MCF 10A (cell line): ENCODE data around the gene YIPF6. TPM values are rescaled to one million over a fixed set of nuclear protein-coding genes. Genes with fewer than 3 reads are reported as not detected.

ENCODE experiments used
- BruUV-seq: library from RNA; stranded (reverse); fragments of 400-500 nt; replicated peaks from 2 replicates; lab custom pipeline; 2021; lab: Mats Ljungman, UMichigan
- CTCF ChIA-PET: fragments of 300-600 bp; sonication (Branson Sonifier 250); formaldehyde crosslinking; extraction: SDS; loops from one replicate; lab custom pipeline; 2021; ENCODE audit warnings: antibody characterized with exemption, inconsistent platforms; lab: Yijun Ruan, JAX
- POLR2A ChIA-PET: fragments of 300-600, 350-650 bp; sonication (Branson Sonifier 250); formaldehyde crosslinking; extraction: SDS; loops from one replicate; lab custom pipeline; 2020; ENCODE audit warnings: antibody characterized with exemption, inconsistent platforms; lab: Yijun Ruan, JAX
- DNase-seq: peaks from one replicate; pipeline ENCODE4 v3.0.0-alpha.2; 2018; ENCODE audit not compliant: unreplicated experiment
- H3K27ac Mint-ChIP-seq: one replicate; pipeline ENCODE4 v1.8.0; 2022; ENCODE audit warnings: mild to moderate bottlenecking, low read depth, mixed read lengths; ENCODE audit not compliant: unreplicated experiment
- H3K27me3 Mint-ChIP-seq: one replicate; pipeline ENCODE4 v1.8.0; 2022; ENCODE audit warnings: mixed read lengths; ENCODE audit not compliant: insufficient read depth, unreplicated experiment
- H3K36me3 Mint-ChIP-seq: one replicate; pipeline ENCODE4 v1.8.0; 2022; ENCODE audit warnings: mild to moderate bottlenecking, moderate library complexity, mixed read lengths; ENCODE audit not compliant: insufficient read depth, unreplicated experiment
- H3K4me1 Mint-ChIP-seq: one replicate; pipeline ENCODE4 v1.8.0; 2022; ENCODE audit warnings: mixed read lengths; ENCODE audit not compliant: insufficient read depth, unreplicated experiment
- H3K4me3 Mint-ChIP-seq: one replicate; pipeline ENCODE4 v1.8.0; 2022; ENCODE audit warnings: mild to moderate bottlenecking, moderate library complexity, mixed read lengths; ENCODE audit not compliant: unreplicated experiment
- H3K9me3 Mint-ChIP-seq: one replicate; pipeline ENCODE4 v1.8.0; 2022; ENCODE audit warnings: mixed read lengths; ENCODE audit not compliant: unreplicated experiment
- CTCF ChIP-seq: fragments of 200-600 bp; IDR thresholded peaks from one replicate; pipeline ENCODE4 v1.8.0; 2022; ENCODE audit warnings: antibody characterized with exemption, mild to moderate bottlenecking; ENCODE audit not compliant: unreplicated experiment
- intact Hi-C: fragments of 100-400 bp; cut with micrococcal nuclease; formaldehyde crosslinking; loops from 2 replicates; pipeline ENCODE4 v1.14.1; 2022
- total RNA-seq: library from RNA; stranded (reverse); gene quantifications from 2 replicates; pipeline ENCODE4 v1.2.3, GENCODE V29; 2022

YIPF6 gene
- total RNA-seq, 1 experiment from 2014 or later, result 44.6 TPM

- CTCF ChIA-PET, result no interaction called here
- Mint-ChIP-seq H3K27me3 (peaks cover 26% of the 10 kb centered on the region), H3K9me3 (no peaks in the 10 kb centered on the region), H3K4me3 (no peak overlapping the region), H3K27ac (no peak overlapping the region), H3K4me1 (no peaks in the 10 kb centered on the region), H3K36me3 (no peaks in the 10 kb centered on the region)
- no TSS peak for BruUV-seq
- intact Hi-C loops, result no loop called here
- POLR2A ChIA-PET, result no interaction called here
- TF ChIP-seq CTCF, result no peak
- DNase-seq, result no peak
Measured at GRCh38 chrX:68487254-68487653, 11.6 kb upstream of the YIPF6 start.

GRCh38 chrX:68487924-68488323, 10.9 kb upstream of the YIPF6 start:
- Mint-ChIP-seq H3K36me3 (no peaks in the 10 kb centered on the region), H3K4me3 (no peak overlapping the region), H3K27me3 (peaks cover 26% of the 10 kb centered on the region), H3K4me1 (no peaks in the 10 kb centered on the region), H3K27ac (no peak overlapping the region), H3K9me3 (no peaks in the 10 kb centered on the region)
- POLR2A ChIA-PET, result interaction anchor here (0.7 kb wide), 1 partner anchor 18 kb away, joined by 3 read pairs; no protein-coding TSS in a partner anchor
- intact Hi-C loops, result no loop called here
- no TSS peak for BruUV-seq
- TF ChIP-seq CTCF, result no peak
- CTCF ChIA-PET, result interaction anchor here (0.6 kb wide), 1 partner anchor 19 kb away, joined by 3 read pairs; no protein-coding TSS in a partner anchor
- DNase-seq, result no peak

GRCh38 chrX:68488657-68489056, 10.2 kb upstream of the YIPF6 start:
- no peak for DNase-seq
- ChIA-PET POLR2A (interaction anchor here (0.7 kb wide), 1 partner anchor 19 kb away, joined by 3 read pairs; no protein-coding TSS in a partner anchor), CTCF (interaction anchor here (0.6 to 2.8 kb wide), 2 partner anchors 18 to 292 kb away, joined by 3 to 19 read pairs; no protein-coding TSS in a partner anchor)
- no peak overlapping the region for H3K4me3 Mint-ChIP-seq
- TF ChIP-seq CTCF, result no peak
- peaks cover 25% of the 10 kb centered on the region for H3K27me3 Mint-ChIP-seq
- H3K9me3 Mint-ChIP-seq, result no peaks in the 10 kb centered on the region
- BruUV-seq, result no TSS peak
- H3K36me3 Mint-ChIP-seq, result no peaks in the 10 kb centered on the region
- H3K4me1 Mint-ChIP-seq, result no peaks in the 10 kb centered on the region
- no peak overlapping the region for H3K27ac Mint-ChIP-seq
- intact Hi-C loops, result no loop called here

- H3K4me1 Mint-ChIP-seq, result no peaks in the 10 kb centered on the region
- H3K36me3 Mint-ChIP-seq, result no peaks in the 10 kb centered on the region
- H3K27me3 Mint-ChIP-seq, result peaks cover 28% of the 10 kb centered on the region
- peak; percentile 41 for DNase-seq
- ChIA-PET CTCF (interaction anchor here (0.6 to 2.8 kb wide), 15 partner anchors 8 to 305 kb away, joined by 3 to 19 read pairs (median 3); partner anchors contain the start of genes OPHN1 and YIPF6), POLR2A (interaction anchor here (0.8 kb wide), 1 partner anchor 52 kb away, joined by 3 read pairs; no protein-coding TSS in a partner anchor)
- H3K4me3 Mint-ChIP-seq, result no peak overlapping the region
- intact Hi-C loops, result loop anchor here (1.0 to 10.0 kb wide), 2 partner anchors 56 to 293 kb away; partner anchors contain the start of gene OPHN1
- H3K27ac Mint-ChIP-seq, result no peak overlapping the region
- no peaks in the 10 kb centered on the region for H3K9me3 Mint-ChIP-seq
- BruUV-seq, result no TSS peak
- peak; percentile 25 for TF ChIP-seq CTCF
Measured at GRCh38 chrX:68490644-68491043, 8.2 kb upstream of the YIPF6 start.
